PC-3 (cell line): ENCODE data around the gene CES2. TPM values are rescaled to one million over a fixed set of nuclear protein-coding genes. Genes with fewer than 3 reads are reported as not detected.

Experiments
- ATAC-seq: fragments of 200-7000 bp; cut with Tn5 transposase; 2 replicates; pipeline ENCODE4 v1.9.1; 2020; ENCODE audit warnings: mild to moderate bottlenecking, moderate library complexity
- BruUV-seq: library from RNA; stranded (reverse); fragments of 400-500 nt; replicated peaks from 2 replicates; lab custom pipeline; 2021; lab: Mats Ljungman, UMichigan
- CTCF ChIA-PET: fragments of 300-600 bp; sonication (Branson Sonifier 250); formaldehyde crosslinking; loops from one replicate; lab custom pipeline; 2022; ENCODE audit warnings: antibody characterized with exemption; lab: Charles Lee
- POLR2A ChIA-PET: fragments of 300-600 bp; sonication (Branson Sonifier 250); formaldehyde crosslinking; loops from one replicate; lab custom pipeline; 2022; ENCODE audit warnings: antibody characterized with exemption; ENCODE audit not compliant: unreplicated experiment; lab: Charles Lee
- DNase-seq: peaks from one replicate; pipeline ENCODE4 v3.0.0-alpha.2; 2015
- H2AFZ ChIP-seq: fragments of 300-600 bp; sonication (generic); 2 replicates; pipeline ENCODE4 v1.6.0; 2016; ENCODE audit warnings: antibody characterized with exemption, low read length
- H3F3A ChIP-seq: fragments of 300-600 bp; sonication (generic); one replicate; pipeline ENCODE4 v1.6.0; 2017; ENCODE audit warnings: antibody characterized with exemption, low read length, control low read depth, mild to moderate bottlenecking; ENCODE audit not compliant: unreplicated experiment
- H3K27ac ChIP-seq: fragments of 300-600 bp; sonication (generic); 2 replicates; pipeline ENCODE4 v1.5.1; 2016; ENCODE audit warnings: mild to moderate bottlenecking, low read length
- H3K27me3 ChIP-seq: fragments of 300-600 bp; sonication (generic); 2 replicates; pipeline ENCODE4 v1.6.1; 2016; ENCODE audit warnings: low read length, mixed read lengths
- H3K36me3 ChIP-seq: fragments of 300-600 bp; sonication (generic); 2 replicates; pipeline ENCODE4 v1.6.1; 2016; ENCODE audit warnings: low read depth, mixed run types, low read length, mixed read lengths
- H3K4me1 ChIP-seq: fragments of 300-600 bp; sonication (generic); 2 replicates; pipeline ENCODE4 v1.5.1; 2016; ENCODE audit warnings: low read length; ENCODE audit not compliant: insufficient read depth
- H3K4me2 ChIP-seq: fragments of 300-600 bp; sonication (generic); 2 replicates; pipeline ENCODE4 v1.6.0; 2016; ENCODE audit warnings: low read length
- H3K4me3 ChIP-seq: fragments of 300-600 bp; sonication (generic); 2 replicates; pipeline ENCODE4 v1.5.1; 2016; ENCODE audit warnings: mild to moderate bottlenecking, low read length, mixed read lengths
- H3K79me2 ChIP-seq: fragments of 300-600 bp; sonication (generic); 2 replicates; pipeline ENCODE4 v1.6.1; 2017; ENCODE audit warnings: low read length, mixed read lengths
- H3K9ac ChIP-seq: fragments of 300-600 bp; sonication (generic); 2 replicates; pipeline ENCODE4 v1.6.0; 2016; ENCODE audit warnings: mild to moderate bottlenecking, low read length
- H3K9me2 ChIP-seq: fragments of 300-600 bp; sonication (generic); replicated peaks from 2 replicates; pipeline ENCODE4 v1.6.1; 2016; ENCODE audit warnings: mixed run types, low read length, mixed read lengths
- H3K9me3 ChIP-seq: fragments of 300-600 bp; sonication (generic); 2 replicates; pipeline ENCODE4 v1.6.1; 2016; ENCODE audit warnings: low read length, mixed read lengths
- H4K20me1 ChIP-seq: fragments of 300-600 bp; sonication (generic); 2 replicates; pipeline ENCODE4 v1.6.1; 2016; ENCODE audit warnings: low read length, mixed read lengths
- CTCF ChIP-seq: fragments of 300-600 bp; sonication (generic); conservative IDR thresholded peaks from 2 replicates; pipeline ENCODE4 v1.5.1; 2017; ENCODE audit warnings: antibody characterized with exemption, low read depth, mild to moderate bottlenecking, low read length
- EZH2 ChIP-seq: fragments of 300-600 bp; sonication (generic); IDR thresholded peaks from one replicate; pipeline ENCODE4 v1.6.1; 2017; ENCODE audit warnings: antibody characterized with exemption, mild to moderate bottlenecking, low read length; ENCODE audit not compliant: unreplicated experiment
- EZH2phosphoT487 ChIP-seq: fragments of 300-600 bp; sonication (generic); IDR thresholded peaks from 2 replicates; pipeline ENCODE4 v1.6.1; 2018; ENCODE audit warnings: mild to moderate bottlenecking, antibody characterized with exemption, low read length, borderline replicate concordance
- intact Hi-C: fragments of 100-400 bp; cut with micrococcal nuclease; formaldehyde crosslinking; loops from 2 replicates; pipeline ENCODE4 v1.9.0; 2023
- total RNA-seq: library from RNA; depleted of rRNA; stranded (reverse); fragments of >200 nt; gene quantifications from 2 replicates; pipeline ENCODE4 v1.2.3, GENCODE V29; 2014

The CES2 gene
- total RNA-seq, 1 experiment from 2014 or later, result 15.8 TPM

GRCh38 chr16:66890799-66891198, 44.5 kb upstream of the CES2 start:
- intact Hi-C loops, result no loop called here
- Histone ChIP-seq H3K4me2 (no peak overlapping the region), H4K20me1 (no peaks in the 10 kb centered on the region), H2AFZ (no peak overlapping the region), H3K4me3 (no peak overlapping the region), H3K27me3 (no peaks in the 10 kb centered on the region), H3K9me2 (no peaks in the 10 kb centered on the region), H3K27ac (no peak overlapping the region), H3K9me3 (no peaks in the 10 kb centered on the region), H3K79me2 (no peaks in the 10 kb centered on the region), H3K9ac (no peak overlapping the region), H3K36me3 (no peaks in the 10 kb centered on the region), H3K4me1 (no peaks in the 10 kb centered on the region), H3F3A (no peaks in the 10 kb centered on the region)
- DNase-seq, result no peak
- ChIA-PET POLR2A (no interaction called here), CTCF (no interaction called here)
- no peak for TF ChIP-seq CTCF
- ATAC-seq, result no peak
- BruUV-seq, result no TSS peak

- Histone ChIP-seq H3K9ac (no peak overlapping the region), H3K36me3 (no peaks in the 10 kb centered on the region), H3K9me2 (no peaks in the 10 kb centered on the region), H3K27me3 (no peaks in the 10 kb centered on the region), H3K79me2 (no peaks in the 10 kb centered on the region), H2AFZ (no peak overlapping the region), H3K4me3 (no peak overlapping the region), H3K27ac (no peak overlapping the region), H4K20me1 (no peaks in the 10 kb centered on the region), H3K4me1 (no peaks in the 10 kb centered on the region), H3K9me3 (no peaks in the 10 kb centered on the region), H3K4me2 (no peak overlapping the region), H3F3A (no peaks in the 10 kb centered on the region)
- ChIA-PET CTCF (no interaction called here), POLR2A (no interaction called here)
- no TSS peak for BruUV-seq
- DNase-seq (no peak), ATAC-seq (no peak)
- intact Hi-C loops, result no loop called here
- no peak for TF ChIP-seq EZH2
- no peak for TF ChIP-seq EZH2phosphoT487
- TF ChIP-seq CTCF, result no peak
These were observed 44.0 kb upstream of the CES2 start for GRCh38 chr16:66891360-66891759.

- no peak for ATAC-seq
- H3K9me3 ChIP-seq, result no peaks in the 10 kb centered on the region
- DNase-seq, result no peak
- H3K4me3 ChIP-seq, result no peak overlapping the region
- no TSS peak for BruUV-seq
- ChIA-PET CTCF (no interaction called here), POLR2A (no interaction called here)
- no peaks in the 10 kb centered on the region for H3K79me2 ChIP-seq
- H3K36me3 ChIP-seq, result no peaks in the 10 kb centered on the region
- H4K20me1 ChIP-seq, result no peaks in the 10 kb centered on the region
- H2AFZ ChIP-seq, result no peak overlapping the region
- intact Hi-C loops, result no loop called here
- TF ChIP-seq EZH2, result no peak
- TF ChIP-seq EZH2phosphoT487, result no peak
- no peak for TF ChIP-seq CTCF
- H3K9ac ChIP-seq, result no peak overlapping the region
- no peaks in the 10 kb centered on the region for H3K4me1 ChIP-seq
- no peaks in the 10 kb centered on the region for H3F3A ChIP-seq
- H3K4me2 ChIP-seq, result no peak overlapping the region
- no peak overlapping the region for H3K27ac ChIP-seq
- H3K9me2 ChIP-seq, result no peaks in the 10 kb centered on the region
- no peaks in the 10 kb centered on the region for H3K27me3 ChIP-seq
These were observed 43.5 kb upstream of the CES2 start for GRCh38 chr16:66891797-66892196.
